OCI-LY1 (cell line): ENCODE results near the gene NLRP6.
"Not testable (repeated sequence)": the region's sequence is repeated elsewhere in the genome, so short reads cannot be mapped to it uniquely, and the experiment has no call there.

ENCODE experiments used
- H2AFZ ChIP-seq: fragments of 200-600 bp; sonication (generic), shearing (Covaris generic); 2 replicates; pipeline ENCODE4 v1.6.0; 2014; ENCODE audit warnings: antibody characterized with exemption, mild to moderate bottlenecking, low read length
- H3F3A ChIP-seq: fragments of 200-600 bp; sonication (generic), shearing (Covaris generic); 2 replicates; pipeline ENCODE4 v1.6.0; 2014; ENCODE audit warnings: mild to moderate bottlenecking, antibody characterized with exemption, low read length, moderate library complexity; ENCODE audit not compliant: insufficient read depth
- H3K27ac ChIP-seq: fragments of 200-600 bp; sonication (generic); 2 replicates; pipeline ENCODE4 v1.5.1; 2014; ENCODE audit warnings: low read length, mixed run types, mild to moderate bottlenecking, low read depth; ENCODE audit not compliant: poor library complexity, severe bottlenecking
- H3K27me3 ChIP-seq: fragments of 200-600 bp; sonication (generic); 2 replicates; pipeline ENCODE4 v1.6.0; 2014; ENCODE audit warnings: antibody characterized with exemption, mild to moderate bottlenecking, low read length, moderate library complexity; ENCODE audit not compliant: insufficient read depth
- H3K36me3 ChIP-seq: fragments of 200-600 bp; sonication (generic); 2 replicates; pipeline ENCODE4 v1.6.1; 2014; ENCODE audit warnings: mild to moderate bottlenecking, antibody characterized with exemption, low read length, moderate library complexity, mixed read lengths; ENCODE audit not compliant: insufficient read depth
- H3K4me1 ChIP-seq: fragments of 200-600 bp; sonication (generic); 2 replicates; pipeline ENCODE4 v1.5.1; 2014; ENCODE audit warnings: mild to moderate bottlenecking, low read length, moderate library complexity; ENCODE audit not compliant: insufficient read depth, severe bottlenecking
- H3K4me2 ChIP-seq: fragments of 200-600 bp; sonication (generic), shearing (Covaris generic); 2 replicates; pipeline ENCODE4 v1.6.1; 2014; ENCODE audit warnings: low read length
- H3K4me3 ChIP-seq: fragments of 200-600 bp; sonication (generic); 2 replicates; pipeline ENCODE4 v1.5.1; 2014; ENCODE audit warnings: low read length, low read depth, mild to moderate bottlenecking, mixed read lengths; ENCODE audit not compliant: poor library complexity, severe bottlenecking
- H3K79me2 ChIP-seq: fragments of 200-600 bp; shearing (Covaris generic); 2 replicates; pipeline ENCODE4 v1.6.1; 2016; ENCODE audit warnings: mixed run types, low read length, mixed read lengths; ENCODE audit not compliant: insufficient read depth
- H3K9ac ChIP-seq: fragments of 200-600 bp; sonication (generic), shearing (Covaris generic); 2 replicates; pipeline ENCODE4 v1.6.1; 2014; ENCODE audit warnings: mild to moderate bottlenecking, low read length, mixed read lengths
- H3K9me2 ChIP-seq: fragments of 200-600 bp; sonication (generic), shearing (Covaris generic); 2 replicates; pipeline ENCODE4 v1.6.1; 2014; ENCODE audit warnings: low read depth, mild to moderate bottlenecking, low read length, mixed read lengths
- H3K9me3 ChIP-seq: fragments of 200-600 bp; shearing (Covaris generic); 2 replicates; pipeline ENCODE4 v1.6.1; 2014; ENCODE audit warnings: low read length, mixed read lengths
- H4K20me1 ChIP-seq: fragments of 200-600 bp; sonication (generic), shearing (Covaris generic); 2 replicates; pipeline ENCODE4 v1.6.0; 2016; ENCODE audit warnings: mild to moderate bottlenecking, low read length; ENCODE audit not compliant: insufficient read depth
- CTCF ChIP-seq: fragments of 200-600 bp; sonication (generic), shearing (Covaris generic); IDR thresholded peaks from 2 replicates; pipeline ENCODE4 v1.5.1; 2017; ENCODE audit warnings: mild to moderate bottlenecking, antibody characterized with exemption, low read length, moderate library complexity, mixed read lengths
- EZH2 ChIP-seq: fragments of 200-600 bp; sonication (generic), shearing (Covaris generic); IDR thresholded peaks from 2 replicates; pipeline ENCODE4 v1.8.0; 2017; ENCODE audit warnings: borderline replicate concordance, mixed run types, mild to moderate bottlenecking, antibody characterized with exemption, low read length, moderate library complexity, mixed read lengths

NLRP6 gene

GRCh38 chr11:332651-333480 lies 54.7 kb downstream of the NLRP6 start:
- H3K9me3 ChIP-seq, result peaks cover 8% of the 10 kb centered on the region; the same call in 1 of the 2 replicates
- no peak overlapping the region for H3K9ac ChIP-seq
- H3K4me3 ChIP-seq, result no peak overlapping the region

GRCh38 chr11:333616-334263 lies 55.5 kb downstream of the NLRP6 start:
- H2AFZ ChIP-seq, H3K27ac ChIP-seq, H3K9ac ChIP-seq: not testable (repeated sequence)

More at GRCh38 chr11:332651-333480, 54.7 kb downstream of the NLRP6 start:
- no peak for TF ChIP-seq EZH2
- no peak for TF ChIP-seq CTCF
- H3K79me2 ChIP-seq, result no peaks in the 10 kb centered on the region
- H3K9me2 ChIP-seq, result no peaks in the 10 kb centered on the region
- H2AFZ ChIP-seq, result no peak overlapping the region
- no peak overlapping the region for H3K27ac ChIP-seq
- no peaks in the 10 kb centered on the region for H4K20me1 ChIP-seq
- peaks cover 40% of the 10 kb centered on the region for H3K4me1 ChIP-seq
- H3K27me3 ChIP-seq, result peaks cover 3% of the 10 kb centered on the region; the same call in 1 of the 2 replicates
- peaks cover 5% of the 10 kb centered on the region; the same call in 1 of the 2 replicates for H3K36me3 ChIP-seq
- H3F3A ChIP-seq, result no peaks in the 10 kb centered on the region
- no peak overlapping the region for H3K4me2 ChIP-seq

GRCh38 chr11:334264-334994 lies 56.2 kb downstream of the NLRP6 start:
- Histone ChIP-seq H3K4me3 (no peak overlapping the region), H3F3A (no peaks in the 10 kb centered on the region), H3K9me2 (no peaks in the 10 kb centered on the region), H3K9ac (no peak overlapping the region), H3K27ac (no peak overlapping the region), H3K27me3 (peaks cover 3% of the 10 kb centered on the region; the same call in 1 of the 2 replicates), H3K9me3 (peaks cover 8% of the 10 kb centered on the region; the same call in 1 of the 2 replicates), H3K4me1 (peaks cover 36% of the 10 kb centered on the region), H4K20me1 (no peaks in the 10 kb centered on the region), H3K36me3 (peaks cover 5% of the 10 kb centered on the region; the same call in 1 of the 2 replicates), H3K79me2 (no peaks in the 10 kb centered on the region), H3K4me2 (no peak overlapping the region), H2AFZ (no peak overlapping the region)
- no peak for TF ChIP-seq CTCF
- TF ChIP-seq EZH2, result no peak

More at GRCh38 chr11:333616-334263, 55.5 kb downstream of the NLRP6 start:
- not testable (repeated sequence) for H3K27me3 ChIP-seq, H3K79me2 ChIP-seq, H3K9me3 ChIP-seq, H3K4me3 ChIP-seq, H3K9me2 ChIP-seq, H3K36me3 ChIP-seq, H3K4me2 ChIP-seq, H4K20me1 ChIP-seq, H3F3A ChIP-seq
- H3K4me1 ChIP-seq, result peaks cover 40% of the 10 kb centered on the region
